Sigmoid colon (tissue), 7 donors: ENCODE data around the gene CD3G. TPM values are rescaled to one million over a fixed set of nuclear protein-coding genes. Genes with fewer than 3 reads are reported as not detected.

ENCODE experiments used
- DNase-seq: peaks from one replicate; pipeline ENCODE4 v3.0.0-alpha.2; 2019
- H3K27ac ChIP-seq, 4 donors: fragments of 200-600 bp; sonication (generic); one replicate each; pipeline ENCODE4 v1.5.1; 2016 to 2019; ENCODE audit warnings: mild to moderate bottlenecking in 1 of 4
- H3K27me3 ChIP-seq, 3 donors: fragments of 200-600 bp; sonication (generic); one replicate each; pipeline ENCODE4 v1.5.1; 2019; ENCODE audit warnings: mild to moderate bottlenecking in 1 of 3
- H3K36me3 ChIP-seq, 4 donors: fragments of 200-600 bp; sonication (generic); one replicate each; pipeline ENCODE4 v1.5.1; 2016 to 2019
- H3K4me1 ChIP-seq, 4 donors: fragments of 200-600 bp; sonication (generic); one replicate each; pipeline ENCODE4 v1.5.1; 2017 to 2019
- H3K4me3 ChIP-seq, 4 donors: fragments of 200-600 bp; sonication (generic); one replicate each; pipeline ENCODE4 v1.5.1; 2017 to 2019; ENCODE audit warnings: mild to moderate bottlenecking in 2 of 4, moderate library complexity in 1 of 4
- H3K9me3 ChIP-seq, 4 donors: fragments of 200-600 bp in 3 of 4; sonication (generic) in 3 of 4; one replicate each; pipeline versions ENCODE4 v1.5.1 to v1.6.1; 2013 to 2019
- EP300 ChIP-seq, 4 donors: sonication (generic); formaldehyde crosslinking; IDR thresholded peaks; one replicate each; pipeline ENCODE4 v1.6.1; 2017; ENCODE audit warnings: antibody characterized with exemption in 4 of 4
- POLR2A ChIP-seq, 2 donors: fragments of 450-650 bp; IDR thresholded peaks; one replicate each; pipeline ENCODE4 v1.6.1; 2016; ENCODE audit warnings: antibody characterized with exemption in 2 of 2, mild to moderate bottlenecking in 2 of 2, moderate library complexity in 2 of 2
- POLR2AphosphoS5 ChIP-seq, 4 donors: sonication (generic); formaldehyde crosslinking; IDR thresholded peaks; one replicate each; pipeline ENCODE4 v1.6.1; 2017; ENCODE audit warnings: antibody characterized with exemption in 4 of 4
- WGBS, 2 donors: extraction: QIAGEN DNeasy Blood & Tissue Kit; methylation state at CpG; one replicate each; pipeline ENCODE4 v1.1.7; 2013; 5-methylcytosine and 5-hydroxymethylcytosine counted together
- intact Hi-C: fragments of 100-400 bp; cut with DNase I; formaldehyde crosslinking; loops from one replicate; pipeline ENCODE4 v1.15.1; 2023
- polyA plus RNA-seq, 3 donors: library from polyadenylated mRNA; stranded (reverse); fragments of 200-250 nt; gene quantifications; one replicate each; pipeline ENCODE4 v1.2.3, GENCODE V29; 2013
- total RNA-seq, 4 donors: library from RNA; depleted of rRNA; stranded (reverse); fragments of >200 nt; gene quantifications; one replicate each; pipeline ENCODE4 v1.1.0, GENCODE V29; 2016
- TF ChIP-seq, protein P1 (sequence below), 4 experiments: fragments of 450-650 bp in 3 of 4; fragments of 200-600 bp in 1 of 4; IDR thresholded peaks; one replicate each; pipeline ENCODE4 v1.5.1; 2016 to 2019; ENCODE audit warnings: antibody characterized with exemption in 4 of 4, mild to moderate bottlenecking in 3 of 4, moderate library complexity in 2 of 4
- donor health status: healthy with polysubstance abuse.
- donor health status: Bipolar disorder and iron deficiency.
- donor health status: healthy.

The CD3G gene
- total and polyA plus RNA-seq, 7 donors, result 0.66 to 7.8 (median 2.1) TPM; not detected in 3

- H3K4me3 ChIP-seq, result no peak overlapping the region
Observed at GRCh38 chr11:118341815-118342489, 2.2 kb upstream of the CD3G start.

DNA sequence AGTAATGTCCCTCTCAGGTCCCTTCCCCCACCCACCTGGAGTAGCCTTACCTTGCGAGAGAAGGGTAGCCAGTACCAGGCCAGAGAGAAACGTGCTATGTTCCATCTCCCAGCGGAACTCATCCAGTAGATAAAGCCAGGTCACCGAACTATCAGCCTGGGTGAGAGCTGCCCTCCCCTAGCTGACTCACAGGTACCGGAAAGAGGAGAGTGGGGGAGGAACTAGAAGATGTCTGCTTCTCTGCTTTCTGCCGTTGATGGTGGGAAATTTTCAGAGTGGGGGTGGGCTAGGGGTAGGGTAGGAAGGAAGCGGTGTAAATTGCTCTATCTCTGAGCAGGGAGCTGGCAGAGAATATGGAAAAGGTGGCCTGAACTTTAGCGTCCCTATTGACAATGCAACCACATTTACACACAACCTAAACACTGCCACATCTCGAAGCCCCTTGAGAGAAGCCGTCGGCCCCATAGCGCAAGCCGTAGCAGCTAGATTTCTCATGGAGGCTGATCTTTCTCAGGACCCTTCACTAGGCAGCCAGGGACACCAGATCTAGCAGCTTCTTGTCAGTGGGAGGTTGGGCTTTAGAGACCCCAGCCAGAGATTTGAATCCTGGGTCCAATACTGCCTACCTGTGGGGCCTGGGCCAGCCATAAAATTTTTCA, 1.5 kb upstream of the CD3G start, which contains the start of gene CD3D:
Gene CD3D, minus strand, starts transcription at position 203 of the 659 bp plus-strand sequence. Its CDS starts 98 bp downstream, at position 105.
- Histone ChIP-seq H3K36me3 (no peaks in the 10 kb centered on the region), H3K9me3 (no peaks in the 10 kb centered on the region), H3K27me3 (peaks cover 0 to 24% (median 0%) of the 10 kb centered on the region in 3 donors), H3K4me3 (no peak within 1 kb of the TSS), H3K4me1 (no peaks in the 10 kb centered on the region), H3K27ac (no peak within 1 kb of the TSS)
- intact Hi-C loops, result no loop called here
- WGBS, 2 donors, result 73 to 85% methylated on average over 13 of the region's 13 CpGs
- TF ChIP-seq POLR2AphosphoS5 (IDR thresholded peaks at IDR 0.05) (no peak), EP300 (IDR thresholded peaks at IDR 0.05) (no peak), POLR2A (IDR thresholded peaks at IDR 0.05) (no peak)
- TF ChIP-seq, protein P1, sequence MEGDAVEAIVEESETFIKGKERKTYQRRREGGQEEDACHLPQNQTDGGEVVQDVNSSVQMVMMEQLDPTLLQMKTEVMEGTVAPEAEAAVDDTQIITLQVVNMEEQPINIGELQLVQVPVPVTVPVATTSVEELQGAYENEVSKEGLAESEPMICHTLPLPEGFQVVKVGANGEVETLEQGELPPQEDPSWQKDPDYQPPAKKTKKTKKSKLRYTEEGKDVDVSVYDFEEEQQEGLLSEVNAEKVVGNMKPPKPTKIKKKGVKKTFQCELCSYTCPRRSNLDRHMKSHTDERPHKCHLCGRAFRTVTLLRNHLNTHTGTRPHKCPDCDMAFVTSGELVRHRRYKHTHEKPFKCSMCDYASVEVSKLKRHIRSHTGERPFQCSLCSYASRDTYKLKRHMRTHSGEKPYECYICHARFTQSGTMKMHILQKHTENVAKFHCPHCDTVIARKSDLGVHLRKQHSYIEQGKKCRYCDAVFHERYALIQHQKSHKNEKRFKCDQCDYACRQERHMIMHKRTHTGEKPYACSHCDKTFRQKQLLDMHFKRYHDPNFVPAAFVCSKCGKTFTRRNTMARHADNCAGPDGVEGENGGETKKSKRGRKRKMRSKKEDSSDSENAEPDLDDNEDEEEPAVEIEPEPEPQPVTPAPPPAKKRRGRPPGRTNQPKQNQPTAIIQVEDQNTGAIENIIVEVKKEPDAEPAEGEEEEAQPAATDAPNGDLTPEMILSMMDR (IDR thresholded peaks at IDR 0.05), result no peak
- DNase-seq, result no peak

More at GRCh38 chr11:118341815-118342489, 2.2 kb upstream of the CD3G start:
- H3K36me3 ChIP-seq, result no peaks in the 10 kb centered on the region
- peaks cover 0 to 24% (median 0%) of the 10 kb centered on the region in 3 donors for H3K27me3 ChIP-seq
- no peak overlapping the region for H3K27ac ChIP-seq
- no peaks in the 10 kb centered on the region for H3K9me3 ChIP-seq
- intact Hi-C loops, result no loop called here
- H3K4me1 ChIP-seq, result no peaks in the 10 kb centered on the region
- DNase-seq, result no peak
- TF ChIP-seq POLR2A (IDR thresholded peaks at IDR 0.05), result no peak
- TF ChIP-seq POLR2AphosphoS5 (IDR thresholded peaks at IDR 0.05), result no peak
- no peak for TF ChIP-seq EP300 (IDR thresholded peaks at IDR 0.05)
- TF ChIP-seq, protein P1 (IDR thresholded peaks at IDR 0.05), result no peak
- WGBS, 2 donors, result 66 to 88% methylated on average over 5 of the region's 5 CpGs

DNA sequence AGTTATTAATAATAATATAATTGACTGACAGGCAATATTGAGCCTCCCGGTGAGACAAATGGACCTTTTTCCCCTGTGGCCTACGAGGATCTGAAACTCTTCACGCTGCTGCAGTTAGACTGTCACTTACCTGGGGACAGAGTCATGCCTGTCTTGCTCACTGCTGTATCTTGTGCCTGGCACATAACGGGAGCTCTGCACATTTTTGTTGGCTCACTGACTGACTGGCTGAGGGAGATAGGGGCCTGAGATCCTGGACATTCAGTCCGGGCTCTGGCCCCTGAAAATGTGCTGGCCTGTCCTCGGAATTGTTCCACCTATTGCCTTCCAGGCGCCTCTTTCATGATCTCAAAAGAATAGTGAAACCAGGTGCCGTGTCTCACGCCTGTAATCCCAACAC, 896 bp upstream of the CD3G start:
- intact Hi-C loops, result no loop called here
- no peaks in the 10 kb centered on the region for H3K4me1 ChIP-seq
- no peaks in the 10 kb centered on the region for H3K9me3 ChIP-seq
- TF ChIP-seq EP300 (IDR thresholded peaks at IDR 0.05), result no peak
- no peaks in the 10 kb centered on the region for H3K36me3 ChIP-seq
- H3K4me3 ChIP-seq, result no peak overlapping the region
- no peak overlapping the region for H3K27ac ChIP-seq
- DNase-seq, result no peak
- H3K27me3 ChIP-seq, result peaks cover 0 to 23% (median 0%) of the 10 kb centered on the region in 3 donors
- 70 to 78% methylated on average over 9 of the region's 9 CpGs for WGBS, 2 donors

GRCh38 chr11:118349475-118349874, 5.3 kb downstream of the CD3G start:
- DNase-seq, result no peak
- intact Hi-C loops, result no loop called here

More at GRCh38 chr11:118349475-118349874, 5.3 kb downstream of the CD3G start:
- Histone ChIP-seq H3K4me3 (no peak overlapping the region), H3K4me1 (no peaks in the 10 kb centered on the region), H3K27ac (no peak overlapping the region), H3K9me3 (no peaks in the 10 kb centered on the region), H3K36me3 (no peaks in the 10 kb centered on the region), H3K27me3 (peaks cover 0 to 27% (median 0%) of the 10 kb centered on the region in 3 donors)
- TF ChIP-seq EP300 (IDR thresholded peaks at IDR 0.05) (no peak), POLR2A (IDR thresholded peaks at IDR 0.05) (no peak), POLR2AphosphoS5 (IDR thresholded peaks at IDR 0.05) (no peak)
- TF ChIP-seq, protein P1 (IDR thresholded peaks at IDR 0.05), result no peak
- WGBS, 2 donors, result 81 to 85% methylated on average over 6 of the region's 6 CpGs
